HG03342 (cell line): ENCODE measurements around the gene SLC25A13.

Source experiments
- ATAC-seq: cut with Tn5 transposase; IDR thresholded peaks from one replicate; pipeline ENCODE4 v1.9.1; 2021; ENCODE audit warnings: mild to moderate bottlenecking, moderate library complexity; ENCODE audit not compliant: unreplicated experiment

Gene SLC25A13

DNA sequence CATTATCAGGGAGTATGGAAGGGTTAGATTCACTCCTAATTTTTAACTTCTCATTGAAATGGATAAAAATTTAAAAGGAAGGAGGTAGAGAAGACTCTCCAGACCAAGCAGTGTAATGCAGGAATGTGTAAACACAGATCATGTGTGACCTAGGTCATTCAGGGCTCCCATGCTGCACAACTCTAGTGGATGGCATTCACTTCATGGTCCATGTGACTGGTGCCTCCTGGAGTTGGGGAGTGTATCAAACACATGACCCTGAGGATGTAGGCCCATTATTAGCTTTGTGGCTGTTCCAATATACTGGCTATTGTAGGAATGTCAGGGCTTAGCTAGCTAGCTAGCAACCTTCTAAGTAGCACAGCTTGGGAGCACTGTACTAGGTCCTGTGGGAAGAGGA is 109.9 kb downstream of the SLC25A13 start:
- ATAC-seq, result no peak

DNA sequence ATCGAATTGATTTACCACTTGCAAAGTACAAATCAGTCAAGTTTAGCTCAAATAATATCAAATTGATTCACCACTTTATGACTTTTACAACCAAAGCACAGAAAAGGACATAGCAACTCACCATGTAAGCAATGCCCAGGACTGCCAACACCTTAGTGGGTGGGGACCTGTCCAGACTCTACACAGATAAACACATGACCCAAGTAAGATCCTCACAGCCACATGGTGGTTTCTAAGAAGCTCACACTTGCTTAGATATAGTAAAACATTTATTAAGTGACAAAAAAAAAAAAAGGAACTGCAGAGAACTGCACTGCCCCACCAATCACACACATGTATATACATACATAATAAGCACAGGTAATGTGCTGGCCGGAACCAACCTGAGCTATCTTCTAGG is 116.2 kb downstream of the SLC25A13 start:
- no peak for ATAC-seq

DNA sequence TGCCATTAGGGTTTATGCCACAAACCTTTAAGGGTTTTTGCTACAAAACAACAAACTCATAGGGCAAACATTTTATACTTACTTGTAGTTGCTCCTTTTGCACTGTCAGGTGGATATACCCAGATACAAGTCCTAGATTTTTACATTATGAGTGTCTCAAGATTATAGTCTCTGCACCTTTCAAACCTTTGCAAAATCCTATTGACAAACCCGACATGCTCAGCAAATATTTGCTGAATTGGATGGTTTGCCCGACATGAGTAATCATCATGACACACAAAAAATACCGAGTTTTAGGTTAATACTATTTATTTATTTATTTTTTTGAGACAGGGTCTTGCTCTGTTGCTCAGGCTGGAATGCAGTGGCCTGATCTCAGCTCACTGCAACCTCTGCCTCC is 117.3 kb downstream of the SLC25A13 start:
- no peak for ATAC-seq

DNA sequence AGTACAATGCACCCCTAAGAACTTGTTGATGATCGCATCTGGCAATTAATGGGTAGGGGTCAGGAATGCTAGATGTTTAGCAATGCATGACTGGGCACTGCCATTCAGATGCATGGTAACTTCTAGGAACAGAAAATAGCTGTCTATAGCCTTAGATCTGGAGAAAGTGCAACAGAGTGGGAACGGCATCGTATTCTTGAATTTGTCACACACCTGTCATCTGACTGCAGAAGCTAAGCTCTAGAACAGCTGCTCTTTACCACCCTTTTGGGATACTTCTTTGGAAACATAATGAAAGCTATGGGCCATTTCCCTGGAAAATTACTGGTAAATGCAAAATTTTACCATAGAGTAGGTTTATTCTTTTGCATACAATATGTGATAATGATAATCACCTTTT is 118.1 kb downstream of the SLC25A13 start:
- no peak for ATAC-seq

DNA sequence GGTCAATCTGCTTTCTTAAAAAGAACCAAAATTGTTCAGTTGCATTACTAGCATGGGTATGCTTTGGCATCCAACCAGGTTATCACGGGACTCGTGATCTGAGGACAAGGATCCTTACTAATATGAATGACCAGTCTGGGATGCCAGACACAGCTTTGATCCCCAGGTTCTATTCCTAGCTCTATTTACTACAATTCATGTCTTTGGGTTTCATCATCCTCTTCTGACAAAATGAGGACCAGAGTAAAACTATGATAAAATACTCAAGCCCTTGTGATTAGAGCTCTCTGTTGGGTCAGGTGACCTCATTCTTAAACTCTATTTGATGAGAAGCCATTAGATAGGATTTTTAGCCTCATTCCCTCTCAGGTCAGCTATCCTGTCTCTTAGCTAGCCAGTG is 119.8 kb downstream of the SLC25A13 start:
- no peak for ATAC-seq

DNA sequence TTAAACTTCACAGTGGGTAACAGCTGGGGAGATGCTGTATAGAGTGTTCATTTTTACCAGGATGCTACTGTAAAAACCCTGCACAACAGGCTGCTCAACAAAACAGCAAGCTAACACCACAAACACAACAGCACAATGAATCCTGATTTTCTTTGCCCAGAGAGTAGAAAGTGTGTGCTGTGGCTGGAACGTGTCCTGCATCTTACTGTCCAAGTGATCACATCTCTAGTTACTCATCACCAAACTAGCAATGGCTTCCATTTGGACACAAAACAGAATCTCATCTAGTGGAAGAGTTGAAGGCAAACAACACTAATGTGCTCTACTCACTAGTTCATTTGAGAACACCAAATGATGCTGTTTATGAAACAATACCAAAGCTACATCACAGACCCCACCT is 121.2 kb downstream of the SLC25A13 start:
- no peak for ATAC-seq

DNA sequence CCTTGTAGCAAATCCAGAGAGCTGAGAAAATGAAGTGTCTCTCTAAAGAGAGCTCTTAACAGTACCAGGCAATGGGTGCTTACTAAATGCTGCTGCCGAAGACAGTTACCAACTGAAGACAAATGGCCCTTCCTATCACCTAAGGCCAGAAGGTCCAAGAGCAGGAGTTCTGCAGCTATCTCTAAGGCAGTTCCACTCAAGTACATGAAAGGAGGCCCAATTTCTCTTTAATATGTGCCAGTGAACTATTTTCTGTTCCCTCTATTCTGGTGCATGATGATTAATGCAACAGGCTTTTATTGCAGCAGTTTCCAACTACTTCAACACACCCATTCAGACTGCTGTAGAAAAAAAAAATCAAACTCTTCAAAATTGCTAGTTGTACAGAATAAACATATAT is 122.5 kb downstream of the SLC25A13 start:
- no peak for ATAC-seq

DNA sequence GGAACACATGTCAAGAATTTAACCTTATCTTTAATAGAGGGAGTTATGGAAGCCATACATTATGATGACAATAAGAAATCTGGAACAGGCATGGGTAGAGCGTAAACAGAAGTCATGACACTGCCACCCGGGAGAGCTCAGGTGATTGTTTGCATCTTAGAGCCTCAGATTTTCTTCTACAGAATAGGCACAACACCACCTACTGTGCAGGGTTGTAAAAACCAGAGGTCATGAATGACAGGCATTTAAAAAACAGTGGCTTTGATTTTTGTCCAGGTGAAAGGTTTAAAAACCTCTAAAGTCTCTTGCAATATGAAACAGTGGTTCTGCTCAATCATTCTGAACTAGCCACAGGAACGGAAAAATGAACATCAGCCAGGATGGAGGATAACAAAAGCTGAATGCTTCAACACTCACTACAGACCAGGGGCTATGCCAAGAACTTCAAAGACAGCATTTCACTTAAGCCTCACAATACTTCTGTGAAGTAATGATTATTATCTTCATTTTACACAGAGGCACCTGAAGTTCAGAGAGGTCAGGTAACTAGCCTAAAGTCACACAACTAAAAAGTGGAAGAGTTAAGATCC is 123.8 kb downstream of the SLC25A13 start:
- ATAC-seq, result no peak

DNA sequence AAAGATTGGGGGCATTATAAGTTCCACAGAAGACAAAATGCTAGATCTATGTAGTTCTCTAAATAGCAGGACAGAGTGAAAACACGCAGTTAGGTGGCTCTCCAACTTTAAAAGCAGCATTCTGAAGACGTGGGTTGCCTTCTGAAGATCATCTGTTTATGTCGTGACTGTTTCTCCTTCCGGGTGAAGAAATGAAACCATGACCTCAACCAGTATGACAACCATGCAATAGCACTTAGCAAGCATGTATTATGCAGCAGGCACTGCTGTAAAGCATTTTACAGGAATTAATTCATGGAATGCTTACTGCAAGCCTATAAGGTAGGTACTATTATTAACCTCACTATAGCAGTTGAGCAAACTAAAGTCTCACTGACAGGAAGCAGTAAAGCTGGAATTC is 125.2 kb downstream of the SLC25A13 start:
- ATAC-seq, result no peak

DNA sequence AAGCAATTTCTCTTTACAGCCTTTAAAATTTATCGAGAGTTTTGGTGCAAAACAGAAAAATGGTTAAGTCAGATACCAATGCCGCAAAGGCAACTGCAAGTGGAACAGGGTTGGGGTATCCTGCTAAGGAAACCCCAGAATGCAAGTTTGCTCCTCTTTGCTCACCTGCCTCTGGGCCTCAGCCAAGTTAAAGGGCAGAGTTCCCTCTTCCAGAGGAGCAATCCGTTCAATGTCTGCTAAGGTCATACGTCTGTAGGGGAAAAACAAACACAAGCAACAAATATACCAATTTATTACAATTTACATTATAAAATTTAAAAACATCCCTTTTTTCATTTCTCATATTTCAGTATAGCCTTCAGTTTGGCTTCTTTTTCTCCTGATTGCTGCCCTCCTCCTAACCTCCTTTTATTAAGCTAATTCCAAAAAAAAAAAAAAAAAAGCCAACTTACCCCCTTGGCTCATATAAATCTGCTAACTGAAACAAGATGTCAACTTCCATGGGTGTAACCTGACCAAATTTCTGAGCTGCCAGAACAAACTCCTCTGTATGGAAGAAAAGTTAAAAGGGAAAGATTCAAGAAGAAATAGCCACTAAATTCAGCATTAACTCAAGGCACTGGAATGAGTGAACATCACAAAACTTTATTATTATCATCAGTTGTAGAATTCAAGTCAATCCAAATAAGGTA is 132.6 kb downstream of the SLC25A13 start:
- ATAC-seq, result no peak

DNA sequence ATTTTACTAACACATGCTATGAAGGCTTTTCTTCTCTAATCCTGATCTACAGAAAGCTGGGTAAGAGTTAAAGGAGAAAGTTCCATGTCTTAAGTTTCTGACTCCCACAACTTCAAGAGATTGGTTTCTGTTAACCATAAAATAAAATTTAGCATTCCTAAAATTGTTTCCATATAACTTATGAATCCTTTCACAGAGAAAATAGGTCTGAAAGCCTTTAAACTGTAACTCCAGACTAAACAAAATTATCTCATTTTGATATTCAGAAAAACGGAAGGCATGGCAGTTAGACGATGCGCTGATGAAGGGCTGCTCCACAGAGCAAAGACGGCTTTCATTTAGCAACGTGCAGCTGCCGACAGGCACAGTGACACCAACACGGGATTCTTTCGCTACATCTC is 133.3 kb downstream of the SLC25A13 start:
- no peak for ATAC-seq

DNA sequence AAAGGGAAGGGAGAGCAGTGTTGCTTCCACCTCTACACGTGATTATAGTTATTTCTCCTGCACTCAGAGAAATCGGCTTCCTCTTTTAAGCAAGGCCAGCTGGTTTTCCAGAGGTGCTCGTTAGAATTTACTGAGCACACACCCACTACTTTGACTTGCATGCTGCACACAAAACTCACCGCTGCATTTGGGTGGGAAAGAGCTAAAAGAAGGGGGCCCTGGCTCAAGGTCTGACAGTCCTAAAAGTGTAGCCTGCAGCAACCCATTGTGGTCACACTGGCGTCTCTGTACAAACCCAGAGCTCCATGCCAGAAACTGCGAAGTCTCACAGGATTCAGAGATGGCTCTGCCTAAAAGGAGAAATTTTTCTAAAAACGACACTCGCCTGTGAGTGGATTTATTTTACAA is 133.7 kb downstream of the SLC25A13 start:
- no peak for ATAC-seq

DNA sequence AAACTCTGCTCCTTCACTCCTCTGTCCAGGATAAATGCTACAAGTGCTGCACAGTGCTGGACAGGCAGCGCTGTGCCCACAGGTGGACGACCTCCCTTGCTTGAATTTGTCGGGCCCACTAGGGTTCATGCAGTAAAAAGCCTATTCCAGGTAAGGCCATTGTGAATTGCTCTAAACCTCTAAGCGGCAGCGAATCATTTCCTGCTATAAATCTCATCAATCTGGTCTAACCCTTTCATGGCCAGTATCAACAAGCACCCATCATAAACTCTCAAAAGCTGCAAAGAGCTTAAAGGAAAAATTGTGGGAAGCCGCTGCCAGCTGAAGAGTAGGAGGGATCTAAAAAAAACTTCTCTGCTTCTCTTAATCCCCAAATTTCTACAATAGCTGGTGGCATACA is 134.2 kb downstream of the SLC25A13 start:
- no peak for ATAC-seq

DNA sequence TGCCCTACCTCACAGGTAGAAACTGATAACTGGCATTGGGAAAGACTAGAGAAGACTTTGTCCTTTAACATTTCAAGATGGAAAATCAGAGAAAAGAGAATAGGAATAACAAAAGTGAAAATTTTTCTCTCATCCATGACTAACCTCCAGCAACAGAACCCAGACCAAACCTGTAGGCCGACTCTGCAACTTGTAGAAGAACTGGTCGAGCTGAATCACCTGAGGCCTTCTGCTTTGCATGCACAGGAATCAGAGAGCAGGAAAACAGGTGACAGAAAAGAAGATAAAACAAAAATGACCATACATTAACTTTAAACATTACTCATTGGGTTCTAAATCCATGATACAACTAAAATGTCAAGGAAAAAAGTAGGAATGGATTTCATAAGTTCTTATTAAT is 137.1 kb downstream of the SLC25A13 start:
- ATAC-seq, result no peak

DNA sequence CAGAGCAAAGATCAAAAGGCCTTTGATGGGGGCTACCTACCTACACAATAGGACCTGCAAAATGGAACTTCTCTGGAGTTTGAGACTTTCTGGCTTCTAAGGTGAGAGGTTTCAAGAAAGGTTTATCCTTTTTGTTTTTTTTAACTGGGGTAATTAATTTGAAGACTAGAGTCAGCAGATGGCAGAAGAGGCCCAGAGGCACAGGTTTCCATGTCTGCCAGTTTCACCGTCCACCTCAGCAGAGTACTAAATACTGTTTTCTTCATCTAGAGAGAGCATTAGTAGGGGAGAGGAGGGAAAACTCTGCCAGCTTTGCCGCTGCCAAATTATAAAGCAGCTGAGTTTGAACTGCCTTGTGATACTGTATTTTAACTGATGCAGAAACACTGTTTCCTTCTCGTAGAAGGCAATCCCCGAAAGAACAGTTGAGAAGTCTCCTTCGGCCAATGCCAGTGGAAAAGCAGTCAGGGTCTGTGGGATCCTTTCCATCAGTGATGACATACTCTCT is 138.7 kb downstream of the SLC25A13 start:
- no peak for ATAC-seq

DNA sequence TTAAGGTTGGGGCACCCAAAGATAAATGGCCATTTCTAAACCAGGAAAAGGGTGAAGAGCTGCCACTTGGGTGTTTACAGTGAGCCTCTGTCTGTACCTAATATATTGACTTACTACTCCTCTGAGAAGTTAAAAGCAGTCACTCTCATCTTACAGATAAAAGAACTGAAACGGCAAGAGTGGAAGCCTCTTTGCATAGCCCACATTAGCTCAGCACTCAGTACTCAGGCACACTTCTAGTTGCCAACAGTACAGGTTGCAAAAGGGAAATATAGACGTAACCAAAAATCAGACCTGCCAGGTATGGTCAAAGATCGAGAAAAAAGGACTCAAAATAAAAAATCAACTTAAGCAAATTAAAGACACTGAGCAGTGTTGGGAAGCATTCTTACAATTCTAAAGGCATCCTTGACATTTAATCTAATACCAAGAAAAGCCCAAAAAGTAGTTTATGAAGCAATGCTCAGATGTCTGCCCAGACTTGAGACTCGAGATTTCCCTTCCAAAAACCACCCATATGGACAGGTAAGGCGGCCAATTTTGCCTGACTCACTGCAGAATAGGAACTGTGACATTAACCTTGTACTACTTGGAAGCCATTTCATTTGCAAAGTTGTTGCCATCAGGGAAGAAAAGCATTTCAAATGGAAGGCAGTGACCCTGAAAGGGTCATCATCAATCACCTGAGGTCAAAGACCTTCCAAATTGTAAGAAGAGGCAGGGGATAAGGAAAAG is 139.3 kb downstream of the SLC25A13 start:
- no peak for ATAC-seq

DNA sequence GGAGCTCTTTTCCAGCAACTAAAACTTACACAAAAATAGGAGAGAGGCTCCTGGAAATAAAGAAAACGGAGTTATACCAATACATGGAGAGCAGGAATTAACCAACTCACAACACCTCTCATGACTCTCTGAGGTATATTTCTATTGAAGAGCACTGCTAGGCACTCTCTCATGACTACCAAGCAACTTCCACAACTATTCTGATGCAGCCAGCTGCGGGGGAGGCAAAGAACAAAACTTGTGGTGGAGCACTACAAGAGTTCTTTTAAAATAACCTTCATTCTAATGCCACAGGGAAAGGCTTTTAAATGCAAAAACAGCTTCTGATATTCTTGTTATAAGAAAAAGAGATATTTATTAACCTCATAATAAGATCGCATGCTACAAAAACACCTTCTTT is 140.7 kb downstream of the SLC25A13 start:
- ATAC-seq, result no peak

DNA sequence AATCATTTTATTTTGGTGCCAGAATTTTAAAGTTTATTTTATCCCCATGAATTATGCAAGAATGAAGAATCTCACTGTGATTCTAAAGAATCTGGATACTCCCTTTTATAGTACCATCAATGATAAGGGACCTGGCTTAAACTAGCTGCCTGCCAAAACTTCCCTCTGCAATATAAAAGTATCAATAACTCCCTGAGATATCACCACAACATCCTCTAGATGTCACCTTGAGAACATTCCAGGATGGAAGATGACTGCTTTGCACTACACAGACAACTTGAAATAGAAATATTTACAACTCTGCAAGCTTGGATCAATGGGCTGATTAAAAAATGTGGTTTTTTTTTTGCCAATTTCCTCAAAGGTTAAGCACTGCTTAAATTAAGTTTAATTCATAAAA is 142.1 kb downstream of the SLC25A13 start:
- no peak for ATAC-seq

DNA sequence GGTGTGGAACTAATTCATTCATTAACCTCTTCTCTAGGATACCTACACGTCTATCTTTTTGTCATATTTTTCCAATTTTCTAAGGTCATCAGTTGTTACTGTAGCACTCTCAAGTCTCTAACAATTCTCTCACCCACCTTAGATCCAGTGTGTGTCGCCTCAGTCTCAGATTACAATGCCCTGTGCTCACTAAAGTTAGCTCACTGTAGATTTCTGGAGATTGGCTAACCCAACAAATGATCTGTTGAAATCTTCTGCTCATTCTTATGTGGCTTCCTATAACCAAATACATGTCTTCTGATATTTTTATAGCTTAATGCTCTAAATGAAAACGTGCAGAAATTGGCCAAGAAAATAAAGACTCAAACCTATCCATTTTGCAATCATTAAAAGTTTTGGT is 142.6 kb downstream of the SLC25A13 start:
- no peak for ATAC-seq

DNA sequence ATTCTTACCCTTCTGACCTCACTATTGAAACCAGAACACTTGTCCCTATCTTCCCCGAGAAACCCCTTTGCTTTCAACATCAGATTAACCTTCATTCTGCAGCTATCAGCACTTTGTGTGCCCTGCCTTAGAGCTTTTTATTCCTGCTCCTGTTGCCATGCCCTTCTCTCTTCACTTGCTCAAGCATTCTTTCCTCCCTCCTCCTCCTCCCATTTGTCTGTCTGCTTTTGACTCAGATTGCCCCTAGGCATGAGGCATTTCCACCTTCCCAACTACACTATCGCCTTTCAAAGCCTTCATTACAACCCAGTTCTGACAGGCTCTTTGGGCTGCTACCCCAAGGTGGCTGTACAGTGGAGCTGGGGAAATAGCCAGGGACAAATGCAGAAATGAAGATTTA is 143.3 kb downstream of the SLC25A13 start:
- ATAC-seq, result no peak

DNA sequence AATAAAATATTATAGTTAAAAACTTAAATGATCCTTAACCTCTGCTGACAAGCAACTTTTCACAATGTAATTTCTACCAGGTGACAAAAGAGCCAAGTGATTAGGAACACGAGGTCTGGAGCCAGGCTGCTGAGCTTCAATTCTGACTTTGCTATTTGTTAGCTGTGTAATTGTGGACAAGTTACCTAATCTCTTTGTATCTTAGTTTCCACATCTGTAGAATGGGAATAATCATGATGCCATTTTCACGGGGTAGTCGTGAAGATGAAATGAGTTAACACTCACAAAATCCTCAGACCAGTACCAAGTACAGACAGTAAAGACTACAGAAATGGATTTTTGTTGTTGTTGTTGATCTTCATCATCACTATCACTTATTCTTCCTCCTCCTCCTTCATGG is 144.5 kb downstream of the SLC25A13 start:
- no peak for ATAC-seq

DNA sequence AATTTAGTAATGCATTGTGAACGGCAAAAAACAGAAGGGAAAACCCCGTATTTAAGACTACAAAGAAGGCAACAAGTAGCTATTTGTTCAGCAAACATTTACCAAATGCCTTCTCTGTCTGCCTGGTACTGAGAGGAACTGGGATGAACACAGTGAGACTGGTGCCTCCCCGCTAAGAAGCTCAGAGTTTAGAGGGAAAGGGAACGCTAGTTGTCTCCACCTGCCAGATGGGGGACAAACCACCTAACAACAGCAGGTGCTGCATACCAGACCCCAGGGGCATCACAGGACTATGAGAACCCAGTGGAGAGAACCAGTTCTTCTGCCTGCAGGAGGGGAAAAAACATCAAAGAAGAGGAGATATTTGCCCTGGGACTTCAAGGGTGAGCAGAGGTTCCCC is 147.1 kb downstream of the SLC25A13 start:
- ATAC-seq, result no peak
